Airway epithelial cell (primary cell): ENCODE data around the gene CASKIN2. TPM values are rescaled to one million over a fixed set of nuclear protein-coding genes. Genes with fewer than 3 reads are reported as not detected.

Experiments used
- total RNA-seq: library from RNA; depleted of rRNA; stranded (reverse); fragments of >200 nt; gene quantifications from 2 replicates; pipeline ENCODE4 v1.2.3, GENCODE V29; 2015

CASKIN2 gene
- total RNA-seq, result 10.4 and 15.6 TPM in 2 replicates

GRCh38 chr17:75515496-75516254 is at the start of gene CASKIN2:
Gene CASKIN2, minus strand, starts transcription at chr17:75515537. Its CDS starts 1,733 bp downstream, at chr17:75513804.

GRCh38 chr17:75524970-75525805 is 9.9 kb upstream of the CASKIN2 start, which contains the start of gene LLGL2:
Gene LLGL2, plus strand, starts transcription at chr17:75525697. Its CDS starts 17,730 bp downstream, at chr17:75543427.

GRCh38 chr17:75516255-75516618 is 900 bp upstream of the CASKIN2 start, which contains the start of gene TSEN54:
Gene TSEN54, plus strand, starts transcription at chr17:75516528. Its CDS starts 33 bp downstream, at chr17:75516561.

GRCh38 chr17:75456417-75457046 is 58.8 kb downstream of the CASKIN2 start, which contains the start of gene TMEM94:
Gene TMEM94, plus strand, starts transcription at chr17:75456635. Its CDS starts 15,271 bp downstream, at chr17:75471906.

Other genes starting within 250 kb of the CASKIN2 start
- 23.2 and 32.6 TPM in 2 replicates for gene MIF4GD, start 244.3 kb downstream of the CASKIN2 start, total RNA-seq
- 10.1 and 12.5 TPM in 2 replicates for gene SLC25A19, start 226.1 kb downstream of the CASKIN2 start, total RNA-seq
- gene GRB2, start 109.9 kb downstream of the CASKIN2 start, total RNA-seq, result 69.3 and 120 TPM in 2 replicates
- gene TMEM94, start 58.9 kb downstream of the CASKIN2 start, total RNA-seq, result 42.2 and 54.5 TPM in 2 replicates
- 29.6 and 43.5 TPM in 2 replicates for gene TSEN54, start 991 bp upstream of the CASKIN2 start, total RNA-seq
- 47.7 and 48.8 TPM in 2 replicates for gene LLGL2, start 10.2 kb upstream of the CASKIN2 start, total RNA-seq
- 0.07 and 0.65 TPM in 2 replicates for gene MYO15B, start 72.3 kb upstream of the CASKIN2 start, total RNA-seq
- gene SMIM5, start 117.9 kb upstream of the CASKIN2 start, total RNA-seq, result 2.4 and 2.6 TPM in 2 replicates
- gene RECQL5, start 151.6 kb upstream of the CASKIN2 start, total RNA-seq, result 15.7 and 22.9 TPM in 2 replicates
- gene SAP30BP, start 151.8 kb upstream of the CASKIN2 start, total RNA-seq, result 37.0 and 56.6 TPM in 2 replicates
- gene ITGB4, start 205.9 kb upstream of the CASKIN2 start, total RNA-seq, result 757 and 873 TPM in 2 replicates
- gene GALK1, start 249.7 kb upstream of the CASKIN2 start, total RNA-seq, result 28.9 and 35.3 TPM in 2 replicates